ENCODE measurements around the gene COL15A1.

The COL15A1 gene

GRCh38 chr9:98923451-98924123 lies 20.1 kb upstream of the COL15A1 start:
- no peak overlapping the region for H3K4me3 ChIP-seq (replicated peaks; ENCODE audit: low read depth, low read length)
- no peak for DNase-seq (ENCODE audit: extremely low read depth, low read depth)
- no peak for TF ChIP-seq CTCF (IDR thresholded peaks at IDR 0.05; ENCODE audit: low read depth, low read length, missing control alignments)

- H3K4me3 ChIP-seq (replicated peaks; ENCODE audit: low read depth, low read length) = no peak overlapping the region
- no peak for TF ChIP-seq CTCF (IDR thresholded peaks at IDR 0.05; ENCODE audit: low read depth, low read length, missing control alignments)
- no peak for DNase-seq (ENCODE audit: extremely low read depth, low read depth)
Measured at GRCh38 chr9:98924946-98925820, 18.5 kb upstream of the COL15A1 start.

GRCh38 chr9:98925956-98926355 lies 17.8 kb upstream of the COL15A1 start:
- no peak for DNase-seq (ENCODE audit: extremely low read depth, low read depth)
- no peak for TF ChIP-seq CTCF (IDR thresholded peaks at IDR 0.05; ENCODE audit: low read depth, low read length, missing control alignments)
- no peak overlapping the region for H3K4me3 ChIP-seq (replicated peaks; ENCODE audit: low read depth, low read length)

GRCh38 chr9:98927724-98928123 lies 16.0 kb upstream of the COL15A1 start:
- H3K4me3 ChIP-seq (replicated peaks; ENCODE audit: low read depth, low read length) = no peak overlapping the region
- no peak for DNase-seq (ENCODE audit: extremely low read depth, low read depth)
- no peak for TF ChIP-seq CTCF (IDR thresholded peaks at IDR 0.05; ENCODE audit: low read depth, low read length, missing control alignments)

GRCh38 chr9:98929071-98929470 lies 14.6 kb upstream of the COL15A1 start:
- peak; percentile 27 for DNase-seq (ENCODE audit: extremely low read depth, low read depth)
- TF ChIP-seq CTCF (IDR thresholded peaks at IDR 0.05; ENCODE audit: low read depth, low read length, missing control alignments) = no peak

GRCh38 chr9:98929895-98930341 lies 13.8 kb upstream of the COL15A1 start:
- no peak overlapping the region for H3K4me3 ChIP-seq (replicated peaks; ENCODE audit: low read depth, low read length)
- no peak for DNase-seq (ENCODE audit: extremely low read depth, low read depth)
- no peak for TF ChIP-seq CTCF (IDR thresholded peaks at IDR 0.05; ENCODE audit: low read depth, low read length, missing control alignments)

More at GRCh38 chr9:98929071-98929470, 14.6 kb upstream of the COL15A1 start:
- no peak overlapping the region for H3K4me3 ChIP-seq (replicated peaks; ENCODE audit: low read depth, low read length)
